ENCODE data around the gene TNFSF13B.

TNFSF13B gene

GRCh38 chr13:108345016-108345415, 75.5 kb downstream of the TNFSF13B start:
- Histone ChIP-seq H4K20me1 (ENCODE audit: insufficient read depth, low read length) (no peaks in the 10 kb centered on the region), H3K79me2 (ENCODE audit: insufficient read depth, low read length) (no peaks in the 10 kb centered on the region), H3K36me3 (ENCODE audit: insufficient read depth, low read length) (no peaks in the 10 kb centered on the region), H3K4me2 (ENCODE audit: low read length) (no peak overlapping the region), H3K27me3 (ENCODE audit: insufficient read depth, low read length) (no peaks in the 10 kb centered on the region), H2AFZ (ENCODE audit: low read length) (no peak overlapping the region), H3F3A (ENCODE audit: insufficient read depth, low read length) (no peaks in the 10 kb centered on the region), H3K27ac (ENCODE audit: low read depth, low read length, poor library complexity, severe bottlenecking) (no peak overlapping the region), H3K4me3 (ENCODE audit: low read depth, low read length, poor library complexity, severe bottlenecking) (no peak overlapping the region), H3K4me1 (ENCODE audit: insufficient read depth, low read length, severe bottlenecking) (no peaks in the 10 kb centered on the region), H3K9me3 (ENCODE audit: low read length) (no peaks in the 10 kb centered on the region), H3K9ac (ENCODE audit: low read length) (no peak overlapping the region), H3K9me2 (ENCODE audit: low read depth, low read length) (no peaks in the 10 kb centered on the region)
- TF ChIP-seq EZH2 (IDR thresholded peaks at IDR 0.05; ENCODE audit: borderline replicate concordance, low read length) (no peak), CTCF (IDR thresholded peaks at IDR 0.05; ENCODE audit: low read length) (no peak)

- Histone ChIP-seq H3K79me2 (ENCODE audit: insufficient read depth, low read length) (no peaks in the 10 kb centered on the region), H2AFZ (ENCODE audit: low read length) (no peak overlapping the region), H3K4me2 (ENCODE audit: low read length) (no peak overlapping the region), H3K27ac (ENCODE audit: low read depth, low read length, poor library complexity, severe bottlenecking) (no peak overlapping the region), H3K4me1 (ENCODE audit: insufficient read depth, low read length, severe bottlenecking) (no peaks in the 10 kb centered on the region), H3K27me3 (ENCODE audit: insufficient read depth, low read length) (no peaks in the 10 kb centered on the region), H3K36me3 (ENCODE audit: insufficient read depth, low read length) (no peaks in the 10 kb centered on the region), H4K20me1 (ENCODE audit: insufficient read depth, low read length) (no peaks in the 10 kb centered on the region), H3K9me2 (ENCODE audit: low read depth, low read length) (no peaks in the 10 kb centered on the region), H3K9ac (ENCODE audit: low read length) (no peak overlapping the region), H3K9me3 (ENCODE audit: low read length) (no peaks in the 10 kb centered on the region), H3F3A (ENCODE audit: insufficient read depth, low read length) (no peaks in the 10 kb centered on the region), H3K4me3 (ENCODE audit: low read depth, low read length, poor library complexity, severe bottlenecking) (no peak overlapping the region)
- TF ChIP-seq EZH2 (IDR thresholded peaks at IDR 0.05; ENCODE audit: borderline replicate concordance, low read length) (no peak), CTCF (IDR thresholded peaks at IDR 0.05; ENCODE audit: low read length) (no peak)
Observed at GRCh38 chr13:108346376-108346775, 76.9 kb downstream of the TNFSF13B start.

GRCh38 chr13:108349269-108349668, 79.8 kb downstream of the TNFSF13B start:
- H3K9me2 ChIP-seq (ENCODE audit: low read depth, low read length): no peaks in the 10 kb centered on the region

More at GRCh38 chr13:108349269-108349668, 79.8 kb downstream of the TNFSF13B start:
- Histone ChIP-seq H3K9ac (ENCODE audit: low read length) (no peak overlapping the region), H2AFZ (ENCODE audit: low read length) (no peak overlapping the region), H3K27ac (ENCODE audit: low read depth, low read length, poor library complexity, severe bottlenecking) (no peak overlapping the region), H3F3A (ENCODE audit: insufficient read depth, low read length) (no peaks in the 10 kb centered on the region), H3K36me3 (ENCODE audit: insufficient read depth, low read length) (no peaks in the 10 kb centered on the region), H3K4me1 (ENCODE audit: insufficient read depth, low read length, severe bottlenecking) (no peaks in the 10 kb centered on the region), H4K20me1 (ENCODE audit: insufficient read depth, low read length) (no peaks in the 10 kb centered on the region), H3K4me2 (ENCODE audit: low read length) (no peak overlapping the region), H3K27me3 (ENCODE audit: insufficient read depth, low read length) (no peaks in the 10 kb centered on the region), H3K9me3 (ENCODE audit: low read length) (no peaks in the 10 kb centered on the region), H3K4me3 (ENCODE audit: low read depth, low read length, poor library complexity, severe bottlenecking) (no peak overlapping the region), H3K79me2 (ENCODE audit: insufficient read depth, low read length) (no peaks in the 10 kb centered on the region)
- TF ChIP-seq CTCF (IDR thresholded peaks at IDR 0.05; ENCODE audit: low read length) (no peak), EZH2 (IDR thresholded peaks at IDR 0.05; ENCODE audit: borderline replicate concordance, low read length) (no peak)
